ENCODE results near the gene RRAGB. TPM values are rescaled to one million over a fixed set of nuclear protein-coding genes. Genes with fewer than 3 reads are reported as not detected.
A peak's percentile ranks its signal among the peaks of the same experiment; 100 is the strongest.

The RRAGB gene
- polyA plus RNA-seq, 1 donor (not counting 4 experiments of a cell fraction or from before 2014, with no cell fraction given) = 18.9 TPM

GRCh38 chrX:55715847-55716246 lies 1.7 kb upstream of the RRAGB start:
- Histone ChIP-seq H3K27me3 (ENCODE audit: control insufficient read depth, extremely low read depth, insufficient read depth, low read length) (no peaks in the 10 kb centered on the region), H3K9me3 (ENCODE audit: control insufficient read depth, low read depth, low read length) (no peaks in the 10 kb centered on the region), H3K4me3 (ENCODE audit: control insufficient read depth in 2 of 3, extremely low read depth in 1 of 3, insufficient read depth in 2 of 3, low read depth in 1 of 3, low read length in 3 of 3) (no peak overlapping the region), H3K36me3 (ENCODE audit: control insufficient read depth in 2 of 2, extremely low read depth in 1 of 2, insufficient read depth in 2 of 2, low read length in 2 of 2) (no peaks in the 10 kb centered on the region), H3K4me1 (ENCODE audit: control insufficient read depth, extremely low read depth, insufficient read depth, low read length) (peaks cover 2% of the 10 kb centered on the region), H3K9me1 (ENCODE audit: control insufficient read depth, extremely low read depth, insufficient read depth, low read length) (no peaks in the 10 kb centered on the region), H4K20me1 (ENCODE audit: control insufficient read depth, extremely low read depth, insufficient read depth, low read length) (no peaks in the 10 kb centered on the region), H2AFZ (ENCODE audit: control insufficient read depth, low read length) (no peak overlapping the region), H3K4me2 (ENCODE audit: control insufficient read depth, extremely low read depth, insufficient read depth, low read depth, low read length) (no peak overlapping the region), H3K9ac (ENCODE audit: control insufficient read depth, extremely low read depth, insufficient read depth, low read length) (no peak overlapping the region), H3K79me2 (ENCODE audit: control insufficient read depth, insufficient read depth, low read length) (peaks cover 4% of the 10 kb centered on the region), H3K27ac (ENCODE audit: control insufficient read depth, insufficient read depth, low read length) (no peak overlapping the region)
- DNase-seq (ENCODE audit: low read depth, low spot score) (no peak), FAIRE-seq (no peak)
- TF ChIP-seq CTCF (optimal IDR thresholded peaks at IDR 0.05 in 1 of 3, IDR thresholded peaks at IDR 0.05 in 1 of 3, conservative IDR thresholded peaks at IDR 0.05 in 1 of 3; ENCODE audit: extremely low read depth in 1 of 3, insufficient read depth in 2 of 3, low read length in 3 of 3) (no peak), EZH2 (IDR thresholded peaks at IDR 0.05; ENCODE audit: low read length) (no peak)
- dilution Hi-C loops (cut with MboI; ENCODE audit: extremely low pct_ligation_motif_present, low sequenced_read_pairs) = no loop called here

DNA sequence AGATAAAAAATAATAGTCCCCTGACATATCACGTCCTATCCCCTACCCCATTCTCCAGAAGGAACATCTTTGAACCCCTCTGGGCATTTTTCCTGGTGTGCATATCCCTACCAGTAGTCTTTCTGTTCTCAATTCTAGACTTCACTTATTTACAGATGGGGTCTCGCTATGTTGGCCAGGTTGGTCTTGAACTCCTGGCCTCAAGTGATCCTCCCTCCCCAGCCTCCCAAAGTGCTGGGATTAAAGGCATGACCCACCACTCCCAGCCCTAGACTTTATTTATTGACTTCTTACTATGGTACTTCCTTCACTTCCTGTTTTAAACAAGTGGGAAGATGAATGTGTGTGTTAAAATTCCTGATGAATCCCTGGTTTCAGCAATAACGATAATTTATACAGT lies 612 bp upstream of the RRAGB start:
- TF ChIP-seq EZH2 (IDR thresholded peaks at IDR 0.05; ENCODE audit: low read length) (no peak), CTCF (optimal IDR thresholded peaks at IDR 0.05 in 1 of 3, IDR thresholded peaks at IDR 0.05 in 1 of 3, conservative IDR thresholded peaks at IDR 0.05 in 1 of 3; ENCODE audit: extremely low read depth in 1 of 3, insufficient read depth in 2 of 3, low read length in 3 of 3) (no peak)
- no peak for FAIRE-seq
- dilution Hi-C loops (cut with MboI; ENCODE audit: extremely low pct_ligation_motif_present, low sequenced_read_pairs) = no loop called here
- H3K4me1 ChIP-seq (ENCODE audit: control insufficient read depth, extremely low read depth, insufficient read depth, low read length) = no peaks in the 10 kb centered on the region
- no peak overlapping the region for H3K27ac ChIP-seq (ENCODE audit: control insufficient read depth, insufficient read depth, low read length)
- H3K9me1 ChIP-seq (ENCODE audit: control insufficient read depth, extremely low read depth, insufficient read depth, low read length) = no peaks in the 10 kb centered on the region
- no peaks in the 10 kb centered on the region for H3K9me3 ChIP-seq (ENCODE audit: control insufficient read depth, low read depth, low read length)
- H3K27me3 ChIP-seq (ENCODE audit: control insufficient read depth, extremely low read depth, insufficient read depth, low read length) = no peaks in the 10 kb centered on the region
- H2AFZ ChIP-seq (ENCODE audit: control insufficient read depth, low read length) = peak overlapping the region; percentile 71
- peaks cover 4% of the 10 kb centered on the region for H3K79me2 ChIP-seq (ENCODE audit: control insufficient read depth, insufficient read depth, low read length)
- no peak overlapping the region for H3K9ac ChIP-seq (ENCODE audit: control insufficient read depth, extremely low read depth, insufficient read depth, low read length)
- no peaks in the 10 kb centered on the region for H3K36me3 ChIP-seq (ENCODE audit: control insufficient read depth in 2 of 2, extremely low read depth in 1 of 2, insufficient read depth in 2 of 2, low read length in 2 of 2)
- peak overlapping the region; percentile 41 for H3K4me2 ChIP-seq (ENCODE audit: control insufficient read depth, extremely low read depth, insufficient read depth, low read depth, low read length)
- no peak for DNase-seq (ENCODE audit: low read depth, low spot score)
- peak overlapping the region in 1 of 3 experiments; percentile 15 for H3K4me3 ChIP-seq (ENCODE audit: control insufficient read depth in 2 of 3, extremely low read depth in 1 of 3, insufficient read depth in 2 of 3, low read depth in 1 of 3, low read length in 3 of 3)
- no peaks in the 10 kb centered on the region for H4K20me1 ChIP-seq (ENCODE audit: control insufficient read depth, extremely low read depth, insufficient read depth, low read length)
